ENCODE measurements around the gene ZNF506.
A peak's percentile ranks its signal among the peaks of the same experiment; 100 is the strongest.
"Not testable (repeated sequence)": the region's sequence is repeated elsewhere in the genome, so short reads cannot be mapped to it uniquely, and the experiment has no call there.

The ZNF506 gene

GRCh38 chr19:19781791-19782190, 39.8 kb downstream of the ZNF506 start:
- peak; percentile 59 for DNase-seq (ENCODE audit: low read depth, low spot score)

GRCh38 chr19:19778666-19779065, 42.9 kb downstream of the ZNF506 start:
- DNase-seq (ENCODE audit: low read depth, low spot score) = no peak

- DNase-seq (ENCODE audit: low read depth, low spot score) = no peak
These were observed 43.9 kb downstream of the ZNF506 start for GRCh38 chr19:19777692-19778091.

GRCh38 chr19:19776206-19777008, 45.1 kb downstream of the ZNF506 start:
- peak; percentile 100 for DNase-seq (ENCODE audit: low read depth, low spot score)

DNA sequence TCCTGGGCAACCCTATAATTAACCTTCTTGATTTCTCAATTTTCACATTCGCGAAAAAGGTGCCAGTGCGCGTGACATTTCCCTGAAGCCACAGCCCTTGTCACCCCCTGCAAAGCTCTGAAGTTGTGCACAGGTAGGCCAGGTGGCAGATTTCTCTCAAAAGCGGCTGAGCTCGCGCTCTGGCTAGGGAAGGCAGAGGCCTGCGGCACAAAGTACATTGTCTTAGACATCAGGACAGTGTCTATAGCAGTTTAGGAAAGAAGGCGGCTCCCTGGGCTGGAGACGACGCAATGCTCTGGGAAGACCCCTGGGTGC, 45.7 kb downstream of the ZNF506 start:
- DNase-seq (ENCODE audit: low read depth, low spot score) = no peak

DNA sequence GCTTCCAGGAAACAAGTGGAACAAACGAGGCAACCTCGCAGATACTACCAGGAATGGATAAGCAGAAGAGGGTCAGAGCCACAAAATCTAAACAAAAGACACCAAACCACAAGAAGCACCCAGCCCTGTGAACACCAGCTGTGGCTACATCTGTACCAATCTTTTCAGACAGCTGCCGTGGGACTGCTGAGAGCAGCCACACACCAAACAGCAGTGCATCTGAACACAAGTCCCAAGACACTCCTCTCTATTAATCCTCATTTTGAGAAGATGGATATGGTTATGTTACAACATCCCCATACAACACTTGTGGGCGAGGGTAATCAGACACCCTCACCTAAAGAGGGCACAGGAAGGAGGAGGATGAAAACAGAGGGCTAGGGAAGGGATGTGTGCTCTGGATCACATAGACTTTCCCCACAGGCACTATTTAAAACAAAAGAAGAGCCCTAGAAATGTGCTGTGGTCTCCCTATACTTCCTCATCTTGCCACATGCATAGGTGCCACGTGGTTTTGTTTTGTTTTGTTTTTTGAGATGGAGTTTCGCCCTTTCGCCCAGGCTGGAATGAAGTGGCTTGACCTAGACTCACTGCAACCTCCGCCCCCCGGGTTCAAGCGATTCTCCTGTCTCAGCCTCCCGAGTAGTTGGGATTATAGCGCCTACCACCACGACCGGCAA, 47.1 kb downstream of the ZNF506 start:
- no peak for DNase-seq (ENCODE audit: low read depth, low spot score)

DNA sequence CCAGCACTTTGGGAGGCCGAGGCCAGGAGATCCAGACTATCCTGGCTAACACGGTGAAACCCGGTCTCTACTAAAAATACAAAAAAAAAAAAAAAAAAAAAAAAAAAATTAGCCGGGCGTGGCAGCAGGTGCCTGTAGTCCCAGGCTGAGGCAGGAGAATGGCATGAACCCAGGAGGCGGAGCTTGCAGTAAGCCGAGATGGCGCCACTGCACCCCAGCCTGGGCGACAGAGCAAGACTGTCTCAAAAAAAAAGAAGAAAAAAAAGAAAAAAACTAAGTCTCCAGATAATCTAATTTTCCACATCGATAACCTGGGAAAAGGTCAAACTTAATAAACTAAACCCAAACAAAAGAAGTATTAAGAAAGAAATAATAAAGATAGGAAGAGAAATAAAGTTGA, 49.6 kb downstream of the ZNF506 start:
- DNase-seq (ENCODE audit: low read depth, low spot score) = not testable (repeated sequence)

DNA sequence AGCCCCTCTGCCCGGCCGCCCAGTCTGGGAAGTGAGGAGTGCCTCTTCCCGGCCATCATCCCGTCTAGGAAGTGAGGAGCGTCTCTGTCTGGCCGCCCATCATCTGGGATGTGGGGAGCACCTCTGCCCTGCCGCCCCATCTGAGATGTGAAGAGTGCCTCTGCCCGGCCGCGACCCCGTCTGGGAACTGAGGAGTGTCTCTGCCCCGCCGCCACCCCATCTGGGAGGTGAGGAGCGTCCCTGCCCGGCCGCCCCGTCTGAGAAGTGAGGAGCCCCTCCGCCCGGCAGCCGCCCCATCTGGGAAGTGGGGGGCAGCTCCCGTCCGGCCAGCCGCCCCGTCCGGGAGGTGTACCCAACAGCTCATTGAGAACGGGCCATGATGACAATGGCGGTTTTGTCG, 51.6 kb downstream of the ZNF506 start:
- DNase-seq (ENCODE audit: low read depth, low spot score) = not testable (repeated sequence)

DNA sequence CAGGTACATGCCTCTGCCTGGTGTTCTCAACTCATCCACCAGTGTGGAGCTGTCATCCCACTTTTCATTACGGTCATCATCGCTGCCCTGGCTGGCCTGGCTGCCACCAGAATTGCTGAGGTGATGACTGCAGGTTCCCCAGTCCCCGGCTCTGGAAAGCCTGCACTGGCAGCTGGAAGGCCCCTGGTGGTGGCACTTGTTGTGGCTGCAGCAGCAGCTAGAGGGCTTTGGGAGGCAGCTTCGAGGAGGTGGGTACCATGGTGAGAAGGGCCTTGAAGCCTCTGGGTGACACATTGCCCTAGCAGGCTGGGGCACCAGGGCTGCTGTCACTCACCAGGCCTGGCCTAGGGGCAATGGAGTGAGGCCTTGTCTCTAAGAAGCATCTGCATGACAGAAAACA, 63.4 kb downstream of the ZNF506 start:
- no peak for DNase-seq (ENCODE audit: low read depth, low spot score)

DNA sequence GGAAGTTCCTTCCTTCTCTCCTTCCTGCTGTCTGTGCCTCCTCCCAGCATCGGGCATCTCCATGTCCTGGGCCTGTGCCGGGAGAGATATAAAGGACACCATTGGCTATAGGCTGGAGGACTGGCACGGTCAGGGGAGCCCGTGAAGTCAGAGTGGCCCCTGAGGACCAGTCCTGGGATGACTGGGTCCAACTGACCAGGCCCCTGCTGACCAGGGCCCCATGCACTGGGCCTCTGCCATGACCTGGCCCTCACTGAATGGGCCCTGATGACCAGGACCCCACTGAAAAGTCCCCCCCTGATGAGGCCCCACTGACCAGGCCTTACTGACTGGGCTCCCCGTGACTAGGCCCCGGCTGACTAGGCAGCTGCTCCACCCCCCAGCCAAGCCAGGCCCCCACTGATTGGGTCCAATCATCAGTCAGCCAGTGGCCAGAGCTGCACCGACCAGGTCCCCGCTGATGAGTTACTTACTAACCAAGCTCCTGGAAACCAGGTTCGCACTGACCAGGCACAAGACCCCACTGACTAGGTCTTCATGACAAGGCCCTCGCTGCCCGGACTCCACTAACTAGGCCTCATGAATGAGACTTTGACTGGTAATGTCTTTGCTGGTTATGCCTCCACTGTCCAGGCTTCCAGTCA, 68.7 kb downstream of the ZNF506 start:
- no peak for DNase-seq (ENCODE audit: low read depth, low spot score)

DNA sequence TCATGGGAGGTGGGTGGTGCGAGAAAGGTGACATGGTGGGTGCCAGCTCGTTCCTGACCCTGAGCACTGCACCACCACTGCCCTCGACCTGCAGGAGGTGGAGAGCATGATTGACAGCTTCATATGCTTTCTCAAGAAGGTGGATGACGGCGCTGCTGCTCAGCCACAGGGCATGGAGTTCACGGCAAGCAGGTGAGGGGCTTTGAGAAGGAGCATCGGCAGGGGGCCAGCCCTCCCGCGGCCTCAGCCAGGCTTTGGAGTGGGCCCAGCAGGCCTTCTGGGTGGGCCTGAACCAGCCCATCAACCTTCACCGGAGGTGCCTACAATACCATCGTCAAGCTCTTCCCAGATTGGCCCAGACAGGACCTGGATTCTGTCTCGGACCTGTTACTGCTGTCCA, 69.7 kb downstream of the ZNF506 start:
- no peak for DNase-seq (ENCODE audit: low read depth, low spot score)

GRCh38 chr19:19750842-19751790, 70.4 kb downstream of the ZNF506 start:
- no peak for DNase-seq (ENCODE audit: low read depth, low spot score)

- no peak for DNase-seq (ENCODE audit: low read depth, low spot score)
These were observed 71.4 kb downstream of the ZNF506 start for GRCh38 chr19:19749908-19750841.

DNA sequence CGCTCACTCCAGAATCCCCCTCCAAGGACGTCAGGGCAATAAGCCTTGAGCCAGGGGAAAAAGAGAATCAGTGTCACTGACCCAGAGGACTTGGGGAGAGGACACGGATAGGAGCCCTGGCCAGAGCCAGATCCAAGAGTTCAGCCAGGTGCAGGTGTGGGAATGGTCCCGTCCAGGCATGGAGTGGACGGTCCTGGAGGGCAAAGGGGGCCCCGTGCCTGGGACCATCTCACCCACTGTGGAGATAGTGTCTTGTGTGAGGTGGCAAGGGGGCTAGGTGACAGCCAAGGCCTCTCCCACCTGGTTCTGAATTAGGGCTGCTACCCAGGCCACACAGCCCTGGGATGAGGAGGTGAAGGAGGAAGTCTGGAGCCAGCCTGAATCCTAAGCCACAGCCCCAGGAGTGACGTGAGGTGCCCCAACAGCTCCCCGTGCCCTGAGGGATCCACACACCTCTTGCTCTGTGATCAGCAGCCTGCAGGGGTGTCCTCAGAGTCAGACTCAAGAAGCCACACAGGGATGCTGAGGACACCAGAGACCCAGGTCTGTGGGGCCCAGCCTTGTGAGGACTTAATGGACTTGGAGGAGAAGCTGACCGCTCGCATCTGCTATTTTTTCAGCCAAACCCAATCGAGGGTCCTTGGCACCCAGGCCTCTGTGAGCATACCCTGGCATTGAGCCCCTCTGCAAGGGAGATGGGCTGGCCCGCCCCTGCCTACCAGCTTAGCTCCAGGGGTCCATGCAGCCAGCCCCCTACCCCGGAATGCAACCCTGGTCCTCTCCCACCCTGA, 72.2 kb downstream of the ZNF506 start:
- no peak for DNase-seq (ENCODE audit: low read depth, low spot score)

DNA sequence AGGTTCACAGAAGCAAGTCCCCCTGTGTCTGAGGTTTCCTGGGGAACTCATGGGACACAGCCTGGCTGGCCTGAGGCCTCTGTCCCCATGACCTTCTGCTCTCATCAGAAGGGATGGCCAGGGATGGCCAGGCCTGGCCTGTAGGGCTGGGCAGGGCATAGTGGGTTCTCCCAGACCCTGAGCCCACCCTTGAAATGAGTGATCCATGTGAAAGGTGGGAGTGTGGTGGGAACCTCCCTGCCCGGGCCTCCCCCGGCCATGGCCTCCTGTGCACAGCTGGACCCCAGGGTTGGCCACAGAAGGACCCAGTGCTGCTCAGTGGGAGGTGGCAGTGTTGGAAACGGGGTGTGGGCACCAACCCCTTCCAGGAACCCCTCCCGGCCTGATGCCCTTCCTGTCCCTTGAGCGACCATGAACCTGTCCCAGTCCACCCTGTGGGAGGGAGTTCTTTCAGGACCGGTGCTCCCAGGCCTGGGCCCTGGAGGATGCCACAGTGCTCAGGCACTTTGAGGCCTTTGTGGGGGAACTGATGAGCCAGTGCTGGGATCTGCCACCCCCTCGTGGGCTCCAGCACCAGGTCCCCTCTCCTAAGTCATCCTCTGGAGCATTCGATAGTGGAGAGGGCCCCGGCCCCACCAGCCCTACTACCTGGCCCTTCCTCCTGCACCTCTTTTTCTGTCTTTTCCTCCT, 73.2 kb downstream of the ZNF506 start:
- no peak for DNase-seq (ENCODE audit: low read depth, low spot score)

GRCh38 chr19:19747357-19748220, 74.0 kb downstream of the ZNF506 start:
- no peak for DNase-seq (ENCODE audit: low read depth, low spot score)

- no peak for DNase-seq (ENCODE audit: low read depth, low spot score)
These were observed 75.0 kb downstream of the ZNF506 start for GRCh38 chr19:19746286-19747213.

Data from astrocyte of the hippocampus (primary cell).